Measurements from ENCODE around the gene REN. TPM values are rescaled to one million over a fixed set of nuclear protein-coding genes. Genes with fewer than 3 reads are reported as not detected.

REN gene
- total RNA-seq, 1 experiment from 2014 or later = not detected

- Mint-ChIP-seq H3K36me3 (ENCODE audit: insufficient read depth in 1 of 3, low read depth in 3 of 3) (peaks cover 0 to 4% (median 0%) of the 10 kb centered on the region in 3 experiments; a peak in 1 of 7 replicates), H3K9me3 (peaks cover 4 to 19% of the 10 kb centered on the region in 2 experiments; a peak in 3 of 5 replicates), H3K4me3 (no peak overlapping the region), H3K27ac (no peak overlapping the region), H3K27me3 (ENCODE audit: low read depth) (peaks cover 39% of the 10 kb centered on the region), H3K4me1 (no peaks in the 10 kb centered on the region)
- no peak overlapping the region for H2BK120ac ChIP-seq (ENCODE audit: low read depth, low read length, poor library complexity, severe bottlenecking)
- H4K91ac ChIP-seq (ENCODE audit: insufficient read length, low read depth, low read length) = no peak overlapping the region
- H4K5ac ChIP-seq (ENCODE audit: insufficient read length, low read depth, low read length) = no peak overlapping the region
- H2BK20ac ChIP-seq (ENCODE audit: low read depth, low read length, poor library complexity, severe bottlenecking) = no peak overlapping the region
- H3K4me2 ChIP-seq (ENCODE audit: insufficient read depth, insufficient read length, low read length) = no peak overlapping the region
- H3K4me1 ChIP-seq (ENCODE audit: insufficient read depth, low read length) = no peaks in the 10 kb centered on the region
- no peak for TF ChIP-seq CTCF (conservative IDR thresholded peaks at IDR 0.05)
- no peaks in the 10 kb centered on the region for H3K9me3 ChIP-seq (ENCODE audit: control insufficient read depth, low read depth, low read length)
- no peak overlapping the region for H3T11ph ChIP-seq (ENCODE audit: low read length)
- no peak overlapping the region for H2AFZ ChIP-seq (ENCODE audit: low read length)
- no peak overlapping the region for H3K56ac ChIP-seq (ENCODE audit: insufficient read length, low read depth, low read length)
- no CpG with 5 or more reads among the region's 6 CpGs for WGBS (ENCODE audit: extremely low coverage, insufficient read length, low lambda C conversion rate)
- H3K27me3 ChIP-seq (ENCODE audit: insufficient read depth, low read length) = no peaks in the 10 kb centered on the region
- no peak overlapping the region for H3K23ac ChIP-seq (ENCODE audit: insufficient read length, low read depth, low read length)
- no peak overlapping the region for H3K14ac ChIP-seq (ENCODE audit: insufficient read depth, low read length)
- H3K79me2 ChIP-seq (ENCODE audit: insufficient read depth, low read length) = no peaks in the 10 kb centered on the region
- H2BK12ac ChIP-seq (ENCODE audit: insufficient read length, low read depth, low read length) = no peak overlapping the region
- no peak overlapping the region for H3K27ac ChIP-seq (ENCODE audit: insufficient read length, low read depth, low read length)
- H3K4ac ChIP-seq (ENCODE audit: low read depth, low read length) = no peak overlapping the region
- no peaks in the 10 kb centered on the region for H3K79me1 ChIP-seq (ENCODE audit: insufficient read depth, low read depth, low read length, poor library complexity, severe bottlenecking)
- H4K20me1 ChIP-seq (ENCODE audit: control insufficient read depth, insufficient read depth, insufficient read length) = no peaks in the 10 kb centered on the region
- H3K18ac ChIP-seq (ENCODE audit: insufficient read length, low read depth, low read length) = no peak overlapping the region
- H3K23me2 ChIP-seq (ENCODE audit: insufficient read length, low read depth, low read length, poor library complexity, severe bottlenecking) = no peaks in the 10 kb centered on the region
- no peak overlapping the region for H3K9ac ChIP-seq (ENCODE audit: extremely low read depth, insufficient read length, low read length)
- H2BK5ac ChIP-seq (ENCODE audit: insufficient read length, low read length) = no peak overlapping the region
- no peak overlapping the region for H2AK5ac ChIP-seq (ENCODE audit: insufficient read length, low read length)
- no peak overlapping the region for H4K8ac ChIP-seq (replicated peaks; ENCODE audit: insufficient read length, low read depth, low read length)
- H2BK15ac ChIP-seq (ENCODE audit: low read depth, low read length) = no peak overlapping the region
- no peak for DNase-seq
These were observed 14.0 kb upstream of the REN start for GRCh38 chr1:204180133-204180532.

Data from H9 (cell line).